HEK293 (cell line): Measurements from ENCODE around the gene PSG2.
"Not testable (repeated sequence)": the region's sequence is repeated elsewhere in the genome, so short reads cannot be mapped to it uniquely, and the experiment has no call there.

Experiments
- CTCF ChIA-PET: fragments of 350-600 bp; formaldehyde crosslinking; extraction: SDS; loops from one replicate; lab custom pipeline; 2021; ENCODE audit warnings: antibody characterized with exemption; lab: Yijun Ruan, JAX
- POLR2A ChIA-PET: fragments of 300-600 bp; formaldehyde crosslinking; extraction: SDS; loops from one replicate; lab custom pipeline; 2020; ENCODE audit warnings: antibody characterized with exemption, inconsistent platforms; lab: Yijun Ruan, JAX
- H3K27ac ChIP-seq: fragments of 200-500 bp; sonication (Bioruptor generic); 2 replicates; pipeline ENCODE4 v1.5.1; 2014; ENCODE audit warnings: low read depth, low read length, control low read depth, inconsistent platforms; ENCODE audit errors: extremely low read depth
- H3K36me3 ChIP-seq, 2 experiments: fragments of 200-500 bp in 1 of 2; sonication (Bioruptor generic) in 1 of 2; 1 replicate in 1 of 2; 2 replicates in 1 of 2; pipeline ENCODE4 v1.5.1; 2014 to 2017; ENCODE audit warnings: inconsistent platforms in 2 of 2, low read length in 2 of 2; ENCODE audit not compliant: control insufficient read depth in 2 of 2, insufficient read depth in 1 of 2
- H3K4me1 ChIP-seq: fragments of 200-500 bp; sonication (Bioruptor generic); 2 replicates; pipeline ENCODE4 v1.5.1; 2014; ENCODE audit warnings: mild to moderate bottlenecking, low read length, inconsistent platforms; ENCODE audit not compliant: control insufficient read depth, insufficient read depth
- H3K4me3 ChIP-seq: 2 replicates; pipeline ENCODE4 v1.5.1; 2011; ENCODE audit warnings: low read depth, mild to moderate bottlenecking, control low read depth, low read length, moderate library complexity
- H3K9me3 ChIP-seq: fragments of 200-500 bp; sonication (Bioruptor generic); 2 replicates; pipeline ENCODE4 v1.5.1; 2014; ENCODE audit warnings: low read depth, low read length, inconsistent platforms; ENCODE audit not compliant: control insufficient read depth, insufficient read depth
- BCL11A ChIP-seq: fragments of 450-650 bp; formaldehyde crosslinking; IDR thresholded peaks from 2 replicates; pipeline ENCODE4 v1.5.1; 2016; ENCODE audit warnings: low read depth, missing biosample characterization, missing genetic modification characterization
- SCRT2 ChIP-seq: fragments of 450-650 bp; formaldehyde crosslinking; IDR thresholded peaks from 2 replicates; pipeline ENCODE4 v1.5.1; 2016; ENCODE audit warnings: missing biosample characterization, missing genetic modification characterization
- SP3 ChIP-seq: fragments of 450-650 bp; formaldehyde crosslinking; IDR thresholded peaks from 2 replicates; pipeline ENCODE4 v1.5.1; 2016; ENCODE audit warnings: missing biosample characterization, missing genetic modification characterization
- ZBTB17 ChIP-seq: fragments of 450-650 bp; formaldehyde crosslinking; IDR thresholded peaks from 2 replicates; pipeline ENCODE4 v1.5.1; 2016; ENCODE audit warnings: missing biosample characterization, missing genetic modification characterization
- ZBTB21 ChIP-seq: fragments of 450-650 bp; formaldehyde crosslinking; IDR thresholded peaks from 2 replicates; pipeline ENCODE4 v1.5.1; 2017; ENCODE audit warnings: missing biosample characterization, missing genetic modification characterization
- ZNF366 ChIP-seq: fragments of 450-650 bp; formaldehyde crosslinking; conservative IDR thresholded peaks from 2 replicates; pipeline ENCODE4 v1.5.1; 2016; ENCODE audit warnings: missing biosample characterization, missing genetic modification characterization
- ZNF629 ChIP-seq: fragments of 450-650 bp; formaldehyde crosslinking; IDR thresholded peaks from 2 replicates; pipeline ENCODE4 v1.5.1; 2017; ENCODE audit warnings: missing biosample characterization, missing genetic modification characterization
- ZNF654 ChIP-seq: fragments of 450-650 bp; formaldehyde crosslinking; IDR thresholded peaks from 2 replicates; pipeline ENCODE4 v1.5.1; 2016; ENCODE audit warnings: low read depth, missing biosample characterization, missing genetic modification characterization
- TF ChIP-seq, protein P1 (sequence below): fragments of 450-650 bp; formaldehyde crosslinking; IDR thresholded peaks from 2 replicates; pipeline ENCODE4 v1.5.1; 2016; ENCODE audit warnings: missing biosample characterization, missing genetic modification characterization
- TF ChIP-seq, protein P2 (sequence below): fragments of 450-650 bp; formaldehyde crosslinking; IDR thresholded peaks from 2 replicates; pipeline ENCODE4 v1.5.1; 2016; ENCODE audit warnings: missing biosample characterization, missing genetic modification characterization
- TF ChIP-seq, protein P3 (sequence below): fragments of 450-650 bp; formaldehyde crosslinking; IDR thresholded peaks from 2 replicates; pipeline ENCODE4 v1.5.1; 2017; ENCODE audit warnings: missing biosample characterization, missing genetic modification characterization

Gene PSG2

DNA sequence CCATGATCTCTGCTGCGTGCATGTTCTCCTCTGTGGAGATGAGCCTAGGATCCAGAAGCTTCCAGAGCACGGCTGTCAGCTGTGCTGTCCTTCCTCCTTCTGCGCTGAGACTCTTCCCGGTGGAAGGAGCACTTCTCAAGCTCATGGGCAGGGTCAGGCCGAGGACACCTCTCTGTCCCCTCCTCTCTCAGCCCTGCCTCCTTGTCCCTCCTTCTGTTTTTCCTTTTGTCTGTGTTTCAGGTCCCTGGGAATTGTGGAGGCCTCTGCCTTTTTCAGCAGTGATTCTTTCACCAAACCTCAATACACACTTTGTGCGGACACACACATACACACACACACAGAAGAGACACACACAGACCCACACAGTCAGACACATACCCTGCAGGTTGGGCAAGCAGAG, 56.1 kb downstream of the PSG2 start, which contains the start of gene PSG11:
PSG11 (minus strand) TSS at position 101 of the 400 bp plus-strand sequence; CDS start at position 4, 97 bp downstream.
- ChIA-PET CTCF (interaction anchor here (0.6 to 2.6 kb wide), 5 partner anchors 10 to 325 kb away, joined by 3 to 15 read pairs (median 5); no protein-coding TSS in a partner anchor), POLR2A (interaction anchor here (0.7 kb wide), 1 partner anchor 210 kb away, joined by 3 read pairs; no protein-coding TSS in a partner anchor)
- not testable (repeated sequence) for H3K4me1 ChIP-seq, H3K36me3 ChIP-seq, H3K4me3 ChIP-seq, H3K9me3 ChIP-seq
- 0 out of 2 replicates have a peak within 1 kb of the TSS, but pooled peaks have one; percentile 24 for H3K27ac ChIP-seq

DNA sequence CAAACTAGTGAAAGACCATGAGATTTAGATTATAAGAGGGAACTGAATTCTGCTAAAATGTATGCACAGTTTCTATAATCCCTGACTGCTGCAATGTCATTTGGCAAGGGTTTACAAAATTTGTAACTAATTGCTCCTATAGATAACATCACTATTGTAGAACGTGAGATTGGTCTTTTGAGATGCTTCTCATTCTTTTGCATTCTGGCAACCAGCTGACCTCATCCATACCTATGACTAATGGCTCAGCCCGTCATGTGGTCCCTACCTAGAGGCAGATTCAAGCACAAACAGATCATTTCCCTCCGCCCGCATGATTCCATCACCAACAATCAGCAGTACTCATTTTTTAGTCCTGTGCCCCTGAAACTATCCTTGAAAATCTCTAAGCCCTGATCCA, 60.4 kb downstream of the PSG2 start:
- H3K27ac ChIP-seq, H3K9me3 ChIP-seq, H3K4me1 ChIP-seq, H3K4me3 ChIP-seq, H3K36me3 ChIP-seq, POLR2A ChIA-PET: not testable (repeated sequence)
- CTCF ChIA-PET = interaction anchor here (3.1 kb wide), 1 partner anchor 63 kb away, joined by 12 read pairs; no protein-coding TSS in a partner anchor
- peak; percentile 31; the same call in 1 of the 2 replicates for TF ChIP-seq ZBTB21 (tag by site-specific recombination)
- 0 out of 2 replicates have a peak, but pooled peaks have one; percentile 7 for TF ChIP-seq SP3 (tag by site-specific recombination)
- TF ChIP-seq, protein P1, sequence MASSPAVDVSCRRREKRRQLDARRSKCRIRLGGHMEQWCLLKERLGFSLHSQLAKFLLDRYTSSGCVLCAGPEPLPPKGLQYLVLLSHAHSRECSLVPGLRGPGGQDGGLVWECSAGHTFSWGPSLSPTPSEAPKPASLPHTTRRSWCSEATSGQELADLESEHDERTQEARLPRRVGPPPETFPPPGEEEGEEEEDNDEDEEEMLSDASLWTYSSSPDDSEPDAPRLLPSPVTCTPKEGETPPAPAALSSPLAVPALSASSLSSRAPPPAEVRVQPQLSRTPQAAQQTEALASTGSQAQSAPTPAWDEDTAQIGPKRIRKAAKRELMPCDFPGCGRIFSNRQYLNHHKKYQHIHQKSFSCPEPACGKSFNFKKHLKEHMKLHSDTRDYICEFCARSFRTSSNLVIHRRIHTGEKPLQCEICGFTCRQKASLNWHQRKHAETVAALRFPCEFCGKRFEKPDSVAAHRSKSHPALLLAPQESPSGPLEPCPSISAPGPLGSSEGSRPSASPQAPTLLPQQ (tag by site-specific recombination) = peak; percentile 50
- TF ChIP-seq ZNF629 = 0 out of 2 replicates have a peak, but pooled peaks have one; percentile 47
- TF ChIP-seq, protein P2, sequence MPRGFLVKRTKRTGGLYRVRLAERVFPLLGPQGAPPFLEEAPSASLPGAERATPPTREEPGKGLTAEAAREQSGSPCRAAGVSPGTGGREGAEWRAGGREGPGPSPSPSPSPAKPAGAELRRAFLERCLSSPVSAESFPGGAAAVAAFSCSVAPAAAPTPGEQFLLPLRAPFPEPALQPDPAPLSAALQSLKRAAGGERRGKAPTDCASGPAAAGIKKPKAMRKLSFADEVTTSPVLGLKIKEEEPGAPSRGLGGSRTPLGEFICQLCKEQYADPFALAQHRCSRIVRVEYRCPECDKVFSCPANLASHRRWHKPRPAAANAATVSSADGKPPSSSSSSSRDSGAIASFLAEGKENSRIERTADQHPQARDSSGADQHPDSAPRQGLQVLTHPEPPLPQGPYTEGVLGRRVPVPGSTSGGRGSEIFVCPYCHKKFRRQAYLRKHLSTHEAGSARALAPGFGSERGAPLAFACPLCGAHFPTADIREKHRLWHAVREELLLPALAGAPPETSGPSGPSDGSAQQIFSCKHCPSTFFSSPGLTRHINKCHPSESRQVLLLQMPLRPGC (tag by site-specific recombination) = peak; percentile 20; the same call in 1 of the 2 replicates
- TF ChIP-seq ZNF366 = peak; percentile 61

DNA sequence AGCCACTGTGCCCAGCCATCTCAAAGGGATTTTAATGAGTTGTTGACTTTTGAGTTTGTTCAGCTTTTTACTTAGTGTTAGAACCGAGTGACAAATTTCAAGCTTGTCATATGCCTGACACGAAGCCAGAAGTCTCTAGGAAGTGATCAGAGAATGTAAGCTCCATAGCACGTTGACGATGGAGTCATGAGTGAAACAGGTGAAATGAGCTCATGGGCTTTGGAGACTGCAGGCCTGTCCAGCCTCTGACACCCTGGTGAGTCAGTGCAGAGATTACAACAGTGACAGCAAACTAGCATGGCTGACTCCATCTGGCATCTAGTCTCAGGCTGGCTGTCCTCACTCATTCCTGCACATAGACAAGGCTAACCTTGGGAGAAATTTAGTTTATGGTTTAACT, 60.9 kb downstream of the PSG2 start:
- POLR2A ChIA-PET, H3K4me3 ChIP-seq, H3K27ac ChIP-seq, H3K4me1 ChIP-seq, H3K36me3 ChIP-seq, H3K9me3 ChIP-seq: not testable (repeated sequence)
- peak; percentile 12; the same call in 1 of the 2 replicates for TF ChIP-seq SP3 (tag by site-specific recombination)
- peak; percentile 96 for TF ChIP-seq SCRT2
- TF ChIP-seq ZNF629 = peak; percentile 71
- TF ChIP-seq BCL11A (tag by site-specific recombination) = 0 out of 2 replicates have a peak, but pooled peaks have one; percentile 36
- 0 out of 2 replicates have a peak, but pooled peaks have one; percentile 22 for TF ChIP-seq ZBTB17 (tag by site-specific recombination)
- TF ChIP-seq, protein P3, sequence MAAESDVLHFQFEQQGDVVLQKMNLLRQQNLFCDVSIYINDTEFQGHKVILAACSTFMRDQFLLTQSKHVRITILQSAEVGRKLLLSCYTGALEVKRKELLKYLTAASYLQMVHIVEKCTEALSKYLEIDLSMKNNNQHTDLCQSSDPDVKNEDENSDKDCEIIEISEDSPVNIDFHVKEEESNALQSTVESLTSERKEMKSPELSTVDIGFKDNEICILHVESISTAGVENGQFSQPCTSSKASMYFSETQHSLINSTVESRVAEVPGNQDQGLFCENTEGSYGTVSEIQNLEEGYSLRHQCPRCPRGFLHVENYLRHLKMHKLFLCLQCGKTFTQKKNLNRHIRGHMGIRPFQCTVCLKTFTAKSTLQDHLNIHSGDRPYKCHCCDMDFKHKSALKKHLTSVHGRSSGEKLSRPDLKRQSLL (tag by site-specific recombination) = peak; percentile 30; the same call in 1 of the 2 replicates
- CTCF ChIA-PET = interaction anchor here (0.5 to 3.1 kb wide), 4 partner anchors 17 to 320 kb away, joined by 3 to 12 read pairs (median 4); no protein-coding TSS in a partner anchor

DNA sequence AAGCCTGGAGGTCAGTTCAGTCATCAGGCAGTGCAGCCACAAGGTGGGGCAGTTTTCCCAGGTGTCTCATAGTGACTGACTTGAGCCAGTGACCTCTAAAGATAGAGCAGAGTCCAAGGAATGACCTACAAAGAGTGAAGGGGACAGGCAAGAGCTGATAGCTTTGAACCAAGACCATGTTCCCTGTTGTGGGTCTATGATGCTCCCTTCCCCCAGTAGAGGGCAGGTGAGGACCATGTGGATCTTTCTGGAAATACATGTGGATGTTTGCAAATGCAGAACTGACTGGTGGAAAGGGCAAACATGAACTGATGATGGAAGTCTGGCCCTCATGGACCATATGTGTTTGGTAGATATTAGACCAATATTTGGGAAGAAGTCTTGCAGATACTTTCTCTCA, 62.9 kb downstream of the PSG2 start:
- H3K4me1 ChIP-seq, H3K27ac ChIP-seq, POLR2A ChIA-PET, H3K9me3 ChIP-seq, H3K4me3 ChIP-seq, H3K36me3 ChIP-seq: not testable (repeated sequence)
- 0 out of 2 replicates have a peak, but pooled peaks have one; percentile 8 for TF ChIP-seq ZNF654 (tag by site-specific recombination)
- CTCF ChIA-PET = interaction anchor here (0.5 to 3.1 kb wide), 2 partner anchors 66 to 132 kb away, joined by 4 to 12 read pairs; no protein-coding TSS in a partner anchor
